Spleen (tissue), 7 donors: ENCODE results near the gene SMC5.

Source experiments
- CTCF ChIP-seq, 11 experiments: fragments of 200-600 bp in 7 of 11; fragments of 450-650 bp in 4 of 11; sonication (generic) in 4 of 11; IDR thresholded peaks in 8 of 11; conservative IDR thresholded peaks in 3 of 11; 1 replicate in 7 of 11; 2 replicates in 4 of 11; pipeline versions ENCODE4 v1.4.0 to v1.8.0; 2016 to 2021; ENCODE audit warnings: antibody characterized with exemption in 11 of 11, inconsistent platforms in 4 of 11, mild to moderate bottlenecking in 1 of 11
- POLR2A ChIP-seq, 3 donors: fragments of 450-650 bp; IDR thresholded peaks; one replicate each; pipeline ENCODE4 v1.5.1; 2017; ENCODE audit warnings: antibody characterized with exemption in 3 of 3, mild to moderate bottlenecking in 1 of 3
- POLR2AphosphoS5 ChIP-seq, 3 donors: sonication (generic); formaldehyde crosslinking; IDR thresholded peaks; one replicate each; pipeline ENCODE4 v1.5.1; 2017; ENCODE audit warnings: antibody characterized with exemption in 3 of 3
- donor health status: DM: no; HTN: no; CAD: no; lungs with moderate emphysema.
- donor health status: DM: no; HTN: no; CAD: no.
- donor health status: DM: no; HTN: no; CAD: no.

- TF ChIP-seq CTCF (IDR thresholded peaks at IDR 0.05 in 8 of 11, conservative IDR thresholded peaks at IDR 0.05 in 3 of 11) (no peak), POLR2A (IDR thresholded peaks at IDR 0.05) (no peak), POLR2AphosphoS5 (IDR thresholded peaks at IDR 0.05) (no peak)
Measured at GRCh38 chr9:70392850-70393249, 134.1 kb downstream of the SMC5 start.
